HG03097 (cell line): ENCODE measurements around the gene PRKCE.
"Not testable (repeated sequence)": the region's sequence is repeated elsewhere in the genome, so short reads cannot be mapped to it uniquely, and the experiment has no call there.

ENCODE experiments used
- ATAC-seq: cut with Tn5 transposase; IDR thresholded peaks from one replicate; pipeline ENCODE4 v1.9.1; 2021; ENCODE audit not compliant: unreplicated experiment, low FRiP score

The PRKCE gene

DNA sequence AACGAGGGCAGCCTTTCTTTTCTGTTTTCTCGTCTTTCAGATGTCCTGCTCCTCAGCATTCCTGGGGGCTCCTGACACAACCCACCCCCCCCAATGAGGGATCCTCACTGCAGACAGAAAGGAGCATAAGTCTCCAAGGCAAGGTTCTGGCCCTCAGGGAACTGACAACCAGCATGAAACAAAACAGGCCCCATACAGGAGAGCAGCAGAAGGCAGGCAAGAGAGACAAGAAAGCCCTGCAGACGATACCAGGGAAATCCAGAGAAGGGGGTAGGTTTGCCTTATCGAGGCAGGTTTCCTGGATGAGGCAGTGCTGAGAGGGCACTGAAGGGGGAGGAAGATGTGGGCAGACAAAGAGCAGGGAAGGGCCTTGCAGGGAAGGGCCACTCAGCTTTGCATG is 541.9 kb downstream of the PRKCE start:
- no peak for ATAC-seq

- ATAC-seq = no peak
Observed at GRCh38 chr2:46193855-46194254, 542.4 kb downstream of the PRKCE start.

DNA sequence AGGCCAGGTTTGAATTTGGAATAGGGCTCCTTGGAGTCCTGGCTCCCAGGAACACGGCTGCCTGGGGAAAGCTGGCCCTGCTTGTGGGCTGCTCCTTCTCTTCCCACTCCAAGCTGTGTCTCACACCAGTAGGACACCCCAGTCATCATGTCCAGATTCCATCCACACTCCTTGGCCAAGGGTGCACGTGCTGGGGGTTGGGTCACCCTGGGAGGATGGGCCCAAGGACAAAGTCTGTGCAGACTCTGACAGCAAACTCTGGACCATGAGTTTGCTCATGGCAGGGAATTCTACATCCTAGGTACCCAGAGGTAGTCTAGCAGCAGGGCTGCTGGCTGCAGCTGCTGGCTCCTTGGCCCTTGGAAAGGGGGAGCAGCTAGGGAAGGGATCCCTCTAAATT is 543.4 kb downstream of the PRKCE start:
- no peak for ATAC-seq

GRCh38 chr2:46195819-46196218 is 544.3 kb downstream of the PRKCE start:
- no peak for ATAC-seq

GRCh38 chr2:46196871-46197462 is 545.5 kb downstream of the PRKCE start:
- ATAC-seq = no peak

DNA sequence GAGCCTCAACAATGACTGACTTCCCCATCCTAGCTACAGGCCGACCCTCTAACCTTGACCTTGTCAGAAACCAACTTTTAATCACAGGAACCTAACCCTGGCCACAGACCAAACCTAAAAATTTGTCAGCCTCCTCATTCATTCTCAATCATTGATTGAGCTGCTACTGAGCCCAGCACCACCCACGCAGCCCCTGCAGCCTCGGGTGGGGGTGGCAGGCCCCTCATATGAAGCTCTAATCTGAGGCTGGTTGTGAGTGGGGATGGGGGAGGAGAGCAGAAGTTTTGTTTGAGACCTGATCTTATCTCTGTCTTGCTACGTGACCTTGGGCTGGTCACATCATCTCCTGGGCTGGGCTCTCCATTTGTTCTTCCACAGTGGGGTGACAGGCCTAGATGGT is 546.2 kb downstream of the PRKCE start:
- ATAC-seq = no peak

GRCh38 chr2:46198164-46198883 is 546.8 kb downstream of the PRKCE start:
- ATAC-seq = no peak

- no peak for ATAC-seq
Observed at GRCh38 chr2:46198966-46199365, 547.5 kb downstream of the PRKCE start.

DNA sequence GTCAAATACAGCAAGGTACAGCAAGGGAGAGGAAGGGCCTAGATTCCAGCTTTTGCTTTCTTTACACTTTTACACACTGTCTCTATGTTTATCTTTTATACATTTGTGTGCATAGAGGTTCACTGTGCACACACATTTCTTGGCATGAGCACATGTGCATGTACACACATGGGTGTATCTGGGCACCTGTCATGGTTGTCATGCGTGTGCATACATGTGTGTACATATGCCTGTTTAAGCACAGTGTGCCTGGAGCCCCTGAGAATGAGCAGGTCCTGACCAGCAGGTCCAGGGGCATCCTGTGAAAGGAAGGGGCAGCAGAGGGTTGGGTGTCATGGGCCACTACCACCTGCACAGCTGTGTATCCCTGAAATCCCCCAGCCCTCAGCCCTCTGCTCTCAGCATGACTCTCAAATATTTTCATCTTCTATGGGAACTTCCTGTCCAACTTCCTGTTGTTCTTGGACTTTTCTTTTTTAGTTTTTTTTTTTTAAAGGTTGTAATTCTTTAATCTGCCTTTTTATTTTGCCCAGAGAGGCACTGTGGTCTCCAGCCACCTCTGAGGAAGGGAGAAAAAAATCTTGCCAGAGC is 548.7 kb downstream of the PRKCE start:
- ATAC-seq = no peak

- ATAC-seq = no peak
Observed at GRCh38 chr2:46200861-46201605, 549.6 kb downstream of the PRKCE start.

DNA sequence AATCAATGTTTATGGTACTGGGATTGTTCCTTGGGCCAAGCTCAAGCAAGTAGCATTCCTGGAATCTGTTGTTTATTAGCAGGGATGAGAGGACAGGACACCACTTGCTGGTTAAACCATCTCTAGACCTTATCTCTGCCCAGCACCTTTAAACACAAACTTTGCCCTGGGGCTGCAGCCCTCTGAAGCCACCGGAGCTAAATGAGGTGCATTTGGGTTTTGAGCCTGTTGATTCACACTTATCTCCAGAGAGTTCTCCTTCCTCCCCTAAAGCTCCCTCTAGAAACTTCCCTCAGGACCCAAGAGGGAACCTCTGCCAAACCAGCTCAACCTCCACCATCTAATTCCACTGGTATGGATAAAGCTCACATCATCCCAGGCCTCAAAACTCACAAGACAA is 551.0 kb downstream of the PRKCE start:
- no peak for ATAC-seq

- ATAC-seq = no peak
Observed at GRCh38 chr2:46202987-46203386, 551.5 kb downstream of the PRKCE start.

DNA sequence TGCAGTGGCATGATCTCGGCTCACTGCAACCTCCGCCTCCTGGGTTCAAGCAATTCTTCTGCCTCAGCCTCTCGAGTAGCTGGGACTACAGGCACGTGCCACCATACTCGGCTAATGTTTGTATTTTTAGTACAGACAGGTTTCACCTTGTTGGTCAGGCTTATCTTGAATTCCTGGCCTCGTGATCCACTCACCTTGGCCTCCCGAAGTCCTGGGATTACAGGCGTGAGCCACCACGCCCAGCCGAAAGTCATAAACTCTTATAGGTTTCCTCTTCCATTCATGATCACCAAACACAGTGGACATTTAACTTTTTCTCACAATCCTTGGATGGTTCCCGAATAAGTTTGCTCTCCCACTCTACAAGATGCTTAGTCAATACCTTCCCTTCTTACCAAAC is 552.2 kb downstream of the PRKCE start:
- ATAC-seq = not testable (repeated sequence)

- ATAC-seq = no peak
Observed at GRCh38 chr2:46207591-46207990, 556.1 kb downstream of the PRKCE start.

GRCh38 chr2:46208766-46209165 is 557.3 kb downstream of the PRKCE start:
- ATAC-seq = no peak

DNA sequence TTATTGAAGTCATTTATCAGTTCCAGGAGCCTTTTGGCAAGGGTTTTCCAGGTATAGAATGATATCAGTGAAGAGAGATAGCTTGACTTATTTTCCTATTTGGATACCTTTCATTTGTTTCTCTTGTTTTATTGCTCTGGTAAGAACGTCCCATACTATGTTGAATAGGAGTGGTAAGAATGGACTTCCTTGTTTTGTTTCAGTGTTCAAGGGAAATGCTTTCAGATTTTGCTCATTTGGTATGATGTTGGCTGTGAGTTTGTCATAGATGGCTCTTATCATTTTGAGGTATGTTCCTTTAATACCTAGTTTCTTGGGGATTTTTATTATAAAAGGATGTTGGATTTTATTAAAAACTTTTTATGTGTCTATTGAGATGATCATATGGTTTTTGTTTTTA is 558.6 kb downstream of the PRKCE start:
- no peak for ATAC-seq

- ATAC-seq = no peak
Observed at GRCh38 chr2:46211461-46211860, 560.0 kb downstream of the PRKCE start.

DNA sequence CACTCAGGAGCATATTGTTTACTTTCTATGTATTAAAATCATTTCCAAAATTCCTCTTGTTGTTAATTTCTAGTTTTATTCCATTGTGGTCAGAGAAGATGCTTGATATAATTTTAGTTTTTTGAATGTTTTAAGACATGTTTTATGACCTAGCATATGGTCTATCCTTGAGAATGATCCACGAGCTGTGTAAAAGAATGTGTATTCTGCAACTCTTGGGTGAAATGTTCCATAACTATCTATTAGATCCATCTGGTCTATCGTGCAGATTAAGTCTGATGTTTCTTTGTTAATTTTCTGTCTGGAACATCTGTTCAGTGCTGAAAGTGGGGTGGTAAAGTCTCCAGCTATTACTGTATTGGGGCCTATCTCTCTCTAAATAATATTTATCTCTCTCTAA is 562.4 kb downstream of the PRKCE start:
- no peak for ATAC-seq

- ATAC-seq = no peak
Observed at GRCh38 chr2:46216213-46216612, 564.7 kb downstream of the PRKCE start.

- not testable (repeated sequence) for ATAC-seq
Observed at GRCh38 chr2:46223514-46223913, 572.0 kb downstream of the PRKCE start.

DNA sequence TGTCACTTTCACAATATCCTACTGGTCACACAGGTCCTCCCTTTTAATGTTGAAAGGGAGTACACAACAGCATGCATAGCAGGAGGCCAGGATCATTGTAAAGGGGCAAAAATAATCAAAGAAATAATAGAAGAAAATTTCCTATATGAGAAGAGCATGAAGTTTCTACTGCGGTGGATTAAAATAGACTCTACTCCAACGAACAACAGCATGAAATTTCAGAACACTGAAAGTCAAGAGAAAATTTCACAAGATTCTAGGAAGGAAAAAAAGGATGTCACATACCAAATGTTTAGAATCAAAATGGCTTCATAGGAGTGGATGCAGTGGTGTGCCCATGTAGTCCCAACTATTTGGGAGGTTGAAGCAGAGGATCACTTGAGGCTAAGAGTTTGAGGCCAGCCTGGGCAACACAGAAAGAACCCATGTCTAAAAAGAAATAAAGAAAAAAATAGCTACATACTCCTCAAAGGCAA is 573.7 kb downstream of the PRKCE start:
- no peak for ATAC-seq
